Hepatocyte (in vitro differentiated cells): ENCODE data around the gene SPACA7. TPM values are rescaled to one million over a fixed set of nuclear protein-coding genes. Genes with fewer than 3 reads are reported as not detected.

Experiments used
- DNase-seq: peaks from one replicate; pipeline ENCODE4 v3.0.0-alpha.2; 2016; ENCODE audit warnings: low spot score
- H2AFZ ChIP-seq: fragments of 200-600 bp; sonication (generic); 2 replicates; pipeline ENCODE4 v1.6.0; 2016; ENCODE audit warnings: antibody characterized with exemption, mild to moderate bottlenecking
- H3K27ac ChIP-seq: fragments of 200-600 bp; sonication (generic); 2 replicates; pipeline ENCODE4 v1.5.1; 2016; ENCODE audit warnings: mild to moderate bottlenecking
- H3K27me3 ChIP-seq: fragments of 200-600 bp; sonication (generic); 2 replicates; pipeline ENCODE4 v1.6.1; 2016
- H3K36me3 ChIP-seq: fragments of 200-600 bp; sonication (generic); replicated peaks from 2 replicates; pipeline ENCODE4 v1.5.1; 2016; ENCODE audit warnings: low read depth; ENCODE audit not compliant: insufficient read depth
- H3K4me1 ChIP-seq: fragments of 200-600 bp; sonication (generic); 2 replicates; pipeline ENCODE4 v1.5.1; 2016; ENCODE audit warnings: mild to moderate bottlenecking, moderate library complexity; ENCODE audit not compliant: insufficient read depth
- H3K4me2 ChIP-seq: fragments of 200-600 bp; sonication (generic); 2 replicates; pipeline ENCODE4 v1.6.0; 2016
- H3K4me3 ChIP-seq: fragments of 200-600 bp; sonication (generic); 2 replicates; pipeline ENCODE4 v1.5.1; 2016; ENCODE audit warnings: mild to moderate bottlenecking
- H3K79me2 ChIP-seq: fragments of 200-600 bp; sonication (generic); 2 replicates; pipeline ENCODE4 v1.6.0; 2017; ENCODE audit warnings: mild to moderate bottlenecking
- H3K9me2 ChIP-seq: fragments of 200-600 bp; sonication (generic); replicated peaks from 2 replicates; pipeline ENCODE4 v1.6.0; 2017; ENCODE audit warnings: mild to moderate bottlenecking; ENCODE audit not compliant: insufficient read depth
- H3K9me3 ChIP-seq: fragments of 200-600 bp; sonication (generic); 2 replicates; pipeline ENCODE4 v1.5.1; 2016; ENCODE audit warnings: low read depth, mild to moderate bottlenecking
- H4K20me1 ChIP-seq: fragments of 200-600 bp; sonication (generic); 2 replicates; pipeline ENCODE4 v1.6.0; 2016; ENCODE audit warnings: mild to moderate bottlenecking; ENCODE audit not compliant: insufficient read depth, poor library complexity, severe bottlenecking
- EZH2 ChIP-seq: fragments of 200-600 bp; sonication (generic); IDR thresholded peaks from 2 replicates; pipeline ENCODE4 v1.6.1; 2016; ENCODE audit warnings: antibody characterized with exemption, mild to moderate bottlenecking, borderline replicate concordance
- EZH2phosphoT487 ChIP-seq: fragments of 200-600 bp; sonication (generic); IDR thresholded peaks from one replicate; pipeline ENCODE4 v1.6.1; 2018; ENCODE audit warnings: antibody characterized with exemption, mild to moderate bottlenecking, low read depth, moderate library complexity; ENCODE audit not compliant: unreplicated experiment, severe bottlenecking
- WGBS: methylation state at CpG from one replicate; pipeline ENCODE4 v1.1.6; 2016; ENCODE audit warnings: low lambda C conversion rate; ENCODE audit errors: missing lambda C conversion rate; 5-methylcytosine and 5-hydroxymethylcytosine counted together
- polyA plus RNA-seq: library from polyadenylated mRNA; unstranded; fragments of >200 nt; fragmentation: Nextera tagmentation; extraction: Ambion mirVana; gene quantifications from 2 replicates; pipeline ENCODE4 v1.2.1, GENCODE V29; 2016
- total RNA-seq: library from RNA; depleted of rRNA; stranded (reverse); fragments of >200 nt; gene quantifications from 2 replicates; pipeline ENCODE4 v1.2.3, GENCODE V29; 2014
- TF ChIP-seq, protein P1 (sequence below): fragments of 200-600 bp; sonication (generic); IDR thresholded peaks from 2 replicates; pipeline ENCODE4 v1.5.1; 2016; ENCODE audit warnings: antibody characterized with exemption, mild to moderate bottlenecking; ENCODE audit not compliant: poor library complexity

Gene SPACA7
- total and polyA plus RNA-seq, 2 experiments from 2014 or later = not detected

GRCh38 chr13:112475889-112476288 lies 99.7 kb downstream of the SPACA7 start:
- no peak for TF ChIP-seq EZH2phosphoT487
- TF ChIP-seq EZH2 = no peak
- TF ChIP-seq, protein P1, sequence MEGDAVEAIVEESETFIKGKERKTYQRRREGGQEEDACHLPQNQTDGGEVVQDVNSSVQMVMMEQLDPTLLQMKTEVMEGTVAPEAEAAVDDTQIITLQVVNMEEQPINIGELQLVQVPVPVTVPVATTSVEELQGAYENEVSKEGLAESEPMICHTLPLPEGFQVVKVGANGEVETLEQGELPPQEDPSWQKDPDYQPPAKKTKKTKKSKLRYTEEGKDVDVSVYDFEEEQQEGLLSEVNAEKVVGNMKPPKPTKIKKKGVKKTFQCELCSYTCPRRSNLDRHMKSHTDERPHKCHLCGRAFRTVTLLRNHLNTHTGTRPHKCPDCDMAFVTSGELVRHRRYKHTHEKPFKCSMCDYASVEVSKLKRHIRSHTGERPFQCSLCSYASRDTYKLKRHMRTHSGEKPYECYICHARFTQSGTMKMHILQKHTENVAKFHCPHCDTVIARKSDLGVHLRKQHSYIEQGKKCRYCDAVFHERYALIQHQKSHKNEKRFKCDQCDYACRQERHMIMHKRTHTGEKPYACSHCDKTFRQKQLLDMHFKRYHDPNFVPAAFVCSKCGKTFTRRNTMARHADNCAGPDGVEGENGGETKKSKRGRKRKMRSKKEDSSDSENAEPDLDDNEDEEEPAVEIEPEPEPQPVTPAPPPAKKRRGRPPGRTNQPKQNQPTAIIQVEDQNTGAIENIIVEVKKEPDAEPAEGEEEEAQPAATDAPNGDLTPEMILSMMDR = no peak
- no peak overlapping the region for H3K4me2 ChIP-seq
- H3K9me2 ChIP-seq = no peaks in the 10 kb centered on the region
- H3K4me1 ChIP-seq = no peaks in the 10 kb centered on the region
- no peaks in the 10 kb centered on the region for H3K9me3 ChIP-seq
- no peaks in the 10 kb centered on the region for H3K36me3 ChIP-seq
- no peak overlapping the region for H3K27ac ChIP-seq
- H3K27me3 ChIP-seq = no peaks in the 10 kb centered on the region
- WGBS = 74% methylated on average over 1 of the region's 1 CpG
- DNase-seq = no peak
- no peak overlapping the region for H2AFZ ChIP-seq
- no peak overlapping the region for H3K4me3 ChIP-seq
- no peaks in the 10 kb centered on the region for H3K79me2 ChIP-seq
- H4K20me1 ChIP-seq = no peaks in the 10 kb centered on the region

- H3K27me3 ChIP-seq = no peaks in the 10 kb centered on the region
- DNase-seq = no peak
- no peak overlapping the region for H2AFZ ChIP-seq
- H3K36me3 ChIP-seq = no peaks in the 10 kb centered on the region
- no peak overlapping the region for H3K4me2 ChIP-seq
- no peaks in the 10 kb centered on the region for H4K20me1 ChIP-seq
- H3K79me2 ChIP-seq = no peaks in the 10 kb centered on the region
- TF ChIP-seq, protein P1 = no peak
- TF ChIP-seq EZH2 (no peak), EZH2phosphoT487 (no peak)
- H3K4me3 ChIP-seq = no peak overlapping the region
- no peaks in the 10 kb centered on the region for H3K9me2 ChIP-seq
- no peaks in the 10 kb centered on the region for H3K9me3 ChIP-seq
- no peak overlapping the region for H3K27ac ChIP-seq
- 91% methylated on average over 9 of the region's 9 CpGs for WGBS
- H3K4me1 ChIP-seq = no peaks in the 10 kb centered on the region
Observed at GRCh38 chr13:112477070-112477619, 101.0 kb downstream of the SPACA7 start.

GRCh38 chr13:112479389-112479788 lies 103.2 kb downstream of the SPACA7 start:
- no peaks in the 10 kb centered on the region for H3K9me2 ChIP-seq
- no peak overlapping the region for H3K4me3 ChIP-seq
- 95% methylated on average over 7 of the region's 7 CpGs for WGBS
- H3K9me3 ChIP-seq = no peaks in the 10 kb centered on the region
- no peaks in the 10 kb centered on the region for H3K27me3 ChIP-seq
- no peaks in the 10 kb centered on the region for H3K4me1 ChIP-seq
- H2AFZ ChIP-seq = no peak overlapping the region
- no peak overlapping the region for H3K4me2 ChIP-seq
- TF ChIP-seq EZH2phosphoT487 = no peak
- TF ChIP-seq EZH2 = no peak
- TF ChIP-seq, protein P1 = no peak
- no peaks in the 10 kb centered on the region for H3K36me3 ChIP-seq
- H3K79me2 ChIP-seq = no peaks in the 10 kb centered on the region
- no peaks in the 10 kb centered on the region for H4K20me1 ChIP-seq
- H3K27ac ChIP-seq = no peak overlapping the region
- DNase-seq = no peak

DNA sequence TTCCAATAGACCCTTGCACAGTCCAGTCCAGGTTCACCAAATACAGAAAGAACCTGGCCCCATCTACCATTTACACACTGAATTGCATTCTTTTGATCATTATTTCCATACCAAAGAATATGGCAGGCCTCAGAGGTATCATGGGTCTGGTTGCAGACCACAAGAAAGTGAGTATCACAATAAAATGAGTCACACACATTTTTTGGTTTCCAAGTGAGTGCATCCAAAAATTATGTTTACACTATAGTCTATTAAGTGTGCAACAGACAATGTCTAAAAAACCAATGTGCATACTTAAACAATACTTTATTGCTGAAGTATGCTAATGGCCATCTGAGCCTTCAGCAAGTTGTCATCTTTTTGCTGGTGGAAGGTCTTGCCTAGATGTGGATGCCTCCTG lies 105.3 kb downstream of the SPACA7 start:
- no peak overlapping the region for H3K4me3 ChIP-seq
- no peaks in the 10 kb centered on the region for H3K27me3 ChIP-seq
- no peaks in the 10 kb centered on the region for H3K36me3 ChIP-seq
- H3K4me2 ChIP-seq = no peak overlapping the region
- H3K4me1 ChIP-seq = no peaks in the 10 kb centered on the region
- DNase-seq = no peak
- H3K9me3 ChIP-seq = no peaks in the 10 kb centered on the region
- no peaks in the 10 kb centered on the region for H4K20me1 ChIP-seq
- H2AFZ ChIP-seq = no peak overlapping the region
- H3K27ac ChIP-seq = no peak overlapping the region
- H3K79me2 ChIP-seq = no peaks in the 10 kb centered on the region
- no peaks in the 10 kb centered on the region for H3K9me2 ChIP-seq
- TF ChIP-seq EZH2 (no peak), EZH2phosphoT487 (no peak)
- TF ChIP-seq, protein P1 = no peak
